SH-SY5Y (cell line): ENCODE results near the gene ARHGAP15.

ENCODE experiments used
- GATA2 ChIP-seq: IDR thresholded peaks from 2 replicates; pipeline ENCODE4 v1.6.1; 2011; ENCODE audit warnings: mild to moderate bottlenecking, low read depth, low read length
- GATA3 ChIP-seq: IDR thresholded peaks from 2 replicates; pipeline ENCODE4 v1.6.1; 2011; ENCODE audit warnings: low read depth, mild to moderate bottlenecking, low read length, moderate library complexity

- no peak for TF ChIP-seq GATA3
- TF ChIP-seq GATA2: no peak
These were observed 45.6 kb upstream of the ARHGAP15 start for GRCh38 chr2:143083636-143084035.
